GM12873 (cell line): ENCODE data around the gene TFDP2.

Source experiments
- CTCF ChIP-seq: IDR thresholded peaks from 2 replicates; pipeline ENCODE4 v1.5.1; 2012; ENCODE audit warnings: low read depth, mild to moderate bottlenecking, moderate library complexity, low read length, control low read depth; ENCODE audit not compliant: insufficient read depth; ENCODE audit errors: missing control alignments

Gene TFDP2

DNA sequence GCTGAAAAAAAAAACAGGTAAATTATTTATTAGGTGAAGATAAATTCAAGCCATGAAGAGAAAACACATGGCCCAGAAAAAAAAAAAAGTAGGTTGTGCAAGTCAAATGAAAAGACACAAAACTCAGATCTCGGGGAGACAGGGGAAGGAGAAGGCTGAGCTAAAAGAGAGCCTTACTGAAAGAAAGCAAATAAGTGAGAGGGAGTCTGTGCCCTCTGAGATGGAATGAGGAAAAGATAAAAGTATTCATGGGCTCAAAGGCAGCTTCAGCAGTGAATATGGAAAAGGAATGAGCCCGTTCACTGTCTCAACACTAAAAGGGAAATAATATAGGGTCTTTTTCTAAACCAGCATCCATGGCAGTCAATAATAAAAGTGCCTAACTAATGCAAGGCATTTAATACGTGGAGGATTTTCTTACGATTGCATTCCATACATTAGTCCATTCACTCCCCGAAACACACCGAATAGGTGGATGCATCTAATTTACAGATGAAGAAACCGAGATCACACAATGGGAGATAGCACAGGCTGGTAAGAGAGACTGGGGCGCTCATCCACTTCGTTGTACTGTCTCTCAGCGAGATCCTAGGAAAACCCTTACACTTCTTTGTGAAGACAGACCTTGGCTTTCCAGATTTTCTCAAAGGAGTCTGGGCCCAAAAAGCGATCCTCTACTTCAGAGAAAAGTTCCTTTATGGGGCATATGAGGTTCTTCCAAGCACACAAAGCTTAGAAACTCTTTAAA is 1.1 kb downstream of the TFDP2 start:
- TF ChIP-seq CTCF, result no peak

DNA sequence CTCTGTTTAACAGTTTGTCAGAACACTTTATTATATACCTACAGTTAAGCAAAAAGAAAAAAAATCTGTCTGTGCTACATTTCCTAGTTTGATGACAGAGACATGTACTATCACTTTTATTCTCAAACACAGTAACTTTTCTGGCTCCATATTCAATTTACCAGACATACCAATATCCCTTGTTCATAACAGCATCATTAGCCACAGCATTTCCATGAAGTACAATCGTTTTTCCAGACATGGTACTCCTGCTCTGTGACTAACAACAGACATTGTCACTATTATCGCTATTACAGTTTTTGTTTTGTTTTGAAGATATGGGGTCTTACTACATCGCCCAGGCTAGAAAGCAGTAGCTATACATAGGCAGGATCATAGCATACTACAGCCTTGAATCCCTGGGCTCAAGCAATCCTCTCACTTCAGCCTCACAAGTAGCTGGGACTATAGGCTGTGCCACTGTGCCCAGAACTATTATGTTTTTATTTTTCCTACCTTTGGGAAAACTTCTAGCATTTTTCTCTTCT is 14.5 kb downstream of the TFDP2 start:
- TF ChIP-seq CTCF, result no peak

DNA sequence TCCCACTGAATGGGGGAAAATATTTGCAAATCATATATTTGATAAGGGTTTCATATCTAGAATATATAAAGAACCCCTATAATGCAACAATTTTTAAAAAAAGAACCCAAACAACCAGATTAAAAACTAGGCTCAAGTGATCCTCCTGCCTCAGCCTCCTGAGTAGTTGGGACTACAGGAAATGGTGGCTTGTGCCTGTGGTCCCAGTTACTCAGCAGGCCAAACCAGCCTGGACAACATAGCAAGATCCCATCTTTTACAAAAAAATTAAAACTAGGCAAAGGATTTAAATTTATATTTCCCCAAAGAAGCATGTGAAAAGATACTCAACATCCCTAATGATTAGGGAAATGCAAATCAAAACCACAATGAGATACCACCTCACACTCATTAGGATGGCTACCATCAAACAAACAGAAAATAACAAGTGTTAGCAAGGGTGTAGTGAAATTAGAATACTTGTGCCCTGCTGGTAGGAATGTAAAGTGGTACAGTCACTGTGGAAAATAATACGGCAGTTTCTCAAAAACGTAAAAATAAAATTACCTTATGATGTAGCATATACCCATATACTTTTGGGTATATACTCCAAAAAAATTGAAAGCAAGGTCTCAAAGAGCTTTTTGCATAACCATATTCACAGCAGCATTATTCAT is 19.7 kb downstream of the TFDP2 start:
- no peak for TF ChIP-seq CTCF

- TF ChIP-seq CTCF, result no peak
Measured at GRCh38 chr3:142127941-142128658, 21.2 kb downstream of the TFDP2 start.

- TF ChIP-seq CTCF, result no peak
Measured at GRCh38 chr3:142124243-142124642, 25.1 kb downstream of the TFDP2 start.

- TF ChIP-seq CTCF, result no peak
Measured at GRCh38 chr3:142120707-142121106, 28.6 kb downstream of the TFDP2 start.

- TF ChIP-seq CTCF, result no peak
Measured at GRCh38 chr3:142118911-142119310, 30.4 kb downstream of the TFDP2 start.
